Sigmoid colon (tissue), 4 donors: ENCODE results near the gene ANKS1A.

Source experiments
- EP300 ChIP-seq, 4 donors: sonication (generic); formaldehyde crosslinking; IDR thresholded peaks; one replicate each; pipeline ENCODE4 v1.6.1; 2017; ENCODE audit warnings: antibody characterized with exemption in 4 of 4
- POLR2A ChIP-seq, 2 donors: fragments of 450-650 bp; IDR thresholded peaks; one replicate each; pipeline ENCODE4 v1.6.1; 2016; ENCODE audit warnings: antibody characterized with exemption in 2 of 2, mild to moderate bottlenecking in 2 of 2, moderate library complexity in 2 of 2
- POLR2AphosphoS5 ChIP-seq, 4 donors: sonication (generic); formaldehyde crosslinking; IDR thresholded peaks; one replicate each; pipeline ENCODE4 v1.6.1; 2017; ENCODE audit warnings: antibody characterized with exemption in 4 of 4
- TF ChIP-seq, protein P1 (sequence below), 4 experiments: fragments of 450-650 bp in 3 of 4; fragments of 200-600 bp in 1 of 4; IDR thresholded peaks; one replicate each; pipeline ENCODE4 v1.5.1; 2016 to 2019; ENCODE audit warnings: antibody characterized with exemption in 4 of 4, mild to moderate bottlenecking in 3 of 4, moderate library complexity in 2 of 4

DNA sequence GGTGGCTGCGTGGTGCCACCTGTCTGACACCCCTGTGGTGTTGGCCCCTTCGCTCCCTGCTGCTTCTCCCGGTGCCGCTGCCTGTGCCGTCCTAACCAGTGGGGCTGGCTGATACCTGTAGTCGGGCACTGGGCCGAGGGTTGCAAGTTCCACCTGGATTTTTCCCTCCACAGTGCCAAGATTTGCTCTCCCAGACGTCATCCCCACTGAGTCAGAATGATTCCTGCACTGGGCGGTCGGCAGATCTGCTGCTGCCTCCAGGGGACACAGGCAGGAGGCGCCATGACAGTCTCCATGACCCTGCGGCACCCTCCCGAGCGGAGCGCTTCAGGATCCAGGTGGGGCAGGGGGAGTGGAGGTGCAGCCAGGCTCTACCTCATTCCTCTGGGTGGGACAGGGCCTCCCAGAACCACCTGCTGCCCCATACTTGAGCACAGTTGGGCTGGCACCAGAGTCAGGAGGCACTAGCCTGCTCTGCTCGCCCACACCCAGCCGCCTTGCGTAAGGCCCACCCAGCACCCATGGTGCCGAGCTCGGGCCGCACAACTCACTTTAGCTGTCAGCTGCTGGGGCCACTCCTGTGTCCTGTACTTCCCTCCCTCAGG lies 191.9 kb downstream of the ANKS1A start:
- TF ChIP-seq, protein P1, sequence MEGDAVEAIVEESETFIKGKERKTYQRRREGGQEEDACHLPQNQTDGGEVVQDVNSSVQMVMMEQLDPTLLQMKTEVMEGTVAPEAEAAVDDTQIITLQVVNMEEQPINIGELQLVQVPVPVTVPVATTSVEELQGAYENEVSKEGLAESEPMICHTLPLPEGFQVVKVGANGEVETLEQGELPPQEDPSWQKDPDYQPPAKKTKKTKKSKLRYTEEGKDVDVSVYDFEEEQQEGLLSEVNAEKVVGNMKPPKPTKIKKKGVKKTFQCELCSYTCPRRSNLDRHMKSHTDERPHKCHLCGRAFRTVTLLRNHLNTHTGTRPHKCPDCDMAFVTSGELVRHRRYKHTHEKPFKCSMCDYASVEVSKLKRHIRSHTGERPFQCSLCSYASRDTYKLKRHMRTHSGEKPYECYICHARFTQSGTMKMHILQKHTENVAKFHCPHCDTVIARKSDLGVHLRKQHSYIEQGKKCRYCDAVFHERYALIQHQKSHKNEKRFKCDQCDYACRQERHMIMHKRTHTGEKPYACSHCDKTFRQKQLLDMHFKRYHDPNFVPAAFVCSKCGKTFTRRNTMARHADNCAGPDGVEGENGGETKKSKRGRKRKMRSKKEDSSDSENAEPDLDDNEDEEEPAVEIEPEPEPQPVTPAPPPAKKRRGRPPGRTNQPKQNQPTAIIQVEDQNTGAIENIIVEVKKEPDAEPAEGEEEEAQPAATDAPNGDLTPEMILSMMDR (IDR thresholded peaks at IDR 0.05), result no peak
- no peak for TF ChIP-seq POLR2A (IDR thresholded peaks at IDR 0.05)
- no peak for TF ChIP-seq POLR2AphosphoS5 (IDR thresholded peaks at IDR 0.05)
- TF ChIP-seq EP300 (IDR thresholded peaks at IDR 0.05), result no peak
